Daoy (cell line): ENCODE data around the gene APLP2. TPM values are rescaled to one million over a fixed set of nuclear protein-coding genes. Genes with fewer than 3 reads are reported as not detected.
A peak's percentile ranks its signal among the peaks of the same experiment; 100 is the strongest.
"Not testable (repeated sequence)": the region's sequence is repeated elsewhere in the genome, so short reads cannot be mapped to it uniquely, and the experiment has no call there.

Source experiments
- DNase-seq: peaks from one replicate; pipeline ENCODE4 v3.0.0-alpha.2; 2015; ENCODE audit warnings: low read depth
- total RNA-seq: library from RNA; depleted of rRNA; stranded (reverse); fragments of >200 nt; shearing (Covaris generic); gene quantifications from 2 replicates; pipeline ENCODE4 v1.2.3, GENCODE V29; 2014

Gene APLP2
- total RNA-seq, 1 experiment from 2014 or later, result 103 TPM

DNA sequence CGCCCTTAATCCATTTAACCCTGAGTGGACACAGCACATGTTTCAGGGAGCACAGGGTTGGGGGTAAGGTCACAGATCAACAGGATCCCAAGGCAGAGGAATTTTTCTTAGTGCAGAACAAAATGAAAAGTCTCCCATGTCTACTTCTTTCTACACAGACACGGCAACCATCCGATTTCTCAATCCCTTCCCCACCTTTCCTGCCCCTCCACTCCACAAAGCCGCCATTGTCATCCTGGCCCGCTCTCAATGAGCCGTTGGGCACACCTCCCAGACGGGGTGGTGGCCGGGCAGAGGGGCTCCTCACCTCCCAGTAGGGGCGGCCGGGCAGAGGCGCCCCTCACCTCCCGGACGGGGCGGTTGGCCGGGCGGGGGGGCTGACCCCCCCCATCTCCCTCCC lies 20.8 kb downstream of the APLP2 start:
- DNase-seq, result not testable (repeated sequence)

DNA sequence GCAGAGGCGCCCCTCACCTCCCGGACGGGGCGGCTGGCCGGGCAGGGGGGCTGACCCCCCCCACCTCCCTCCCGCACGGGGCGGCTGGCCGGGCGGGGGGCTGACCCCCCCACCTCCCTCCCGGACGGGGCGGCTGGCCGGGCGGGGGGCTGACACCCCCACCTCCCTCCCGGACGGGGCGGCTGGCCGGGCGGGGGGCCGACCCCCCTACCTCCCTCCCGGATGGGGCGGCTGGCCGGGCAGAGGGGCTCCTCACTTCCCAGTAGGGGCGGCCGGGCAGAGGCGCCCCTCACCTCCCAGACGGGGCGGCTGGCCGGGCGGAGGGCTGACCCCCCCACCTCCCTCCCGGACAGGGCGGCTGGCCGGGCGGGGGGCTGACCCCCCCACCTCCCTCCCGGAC lies 21.5 kb downstream of the APLP2 start:
- DNase-seq, result not testable (repeated sequence)

DNA sequence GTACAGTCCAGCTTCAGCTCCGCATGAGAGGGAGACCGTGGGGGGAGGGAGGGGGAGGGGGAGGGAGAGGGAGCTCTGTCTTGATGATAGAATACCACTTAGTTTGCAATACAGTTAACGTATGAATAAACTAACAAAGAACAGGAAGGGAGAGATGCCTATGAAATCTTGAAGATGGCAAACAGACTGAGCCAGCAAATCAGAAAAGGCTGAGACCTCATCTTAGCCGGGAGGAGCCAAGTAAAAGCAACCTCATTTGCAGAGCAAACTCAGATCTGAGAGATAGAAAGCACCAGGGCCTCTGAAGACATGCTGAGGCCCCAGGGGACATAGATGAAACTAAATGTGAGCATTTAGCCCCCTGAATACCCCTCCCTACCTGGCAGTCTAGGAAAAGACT lies 23.0 kb downstream of the APLP2 start:
- DNase-seq, result no peak

DNA sequence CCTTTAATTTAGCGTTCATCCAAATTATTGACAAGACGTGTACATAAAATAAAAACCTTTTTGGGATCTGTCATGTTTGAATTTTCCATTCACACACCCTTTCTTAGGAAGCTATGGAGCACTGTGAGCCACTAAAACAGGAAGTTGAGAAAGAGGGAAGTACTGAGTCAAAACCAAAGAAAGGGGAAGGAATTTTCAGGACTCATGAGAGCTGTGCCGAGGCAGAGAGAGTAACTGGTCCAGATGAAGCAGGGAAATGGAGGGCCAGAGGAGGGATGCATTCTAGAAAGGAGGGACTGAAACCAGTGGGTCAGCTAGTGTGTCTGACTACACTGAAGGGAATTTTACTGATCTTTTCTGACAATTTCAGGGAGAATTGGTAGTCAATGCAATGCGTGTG lies 24.9 kb downstream of the APLP2 start:
- DNase-seq, result no peak

DNA sequence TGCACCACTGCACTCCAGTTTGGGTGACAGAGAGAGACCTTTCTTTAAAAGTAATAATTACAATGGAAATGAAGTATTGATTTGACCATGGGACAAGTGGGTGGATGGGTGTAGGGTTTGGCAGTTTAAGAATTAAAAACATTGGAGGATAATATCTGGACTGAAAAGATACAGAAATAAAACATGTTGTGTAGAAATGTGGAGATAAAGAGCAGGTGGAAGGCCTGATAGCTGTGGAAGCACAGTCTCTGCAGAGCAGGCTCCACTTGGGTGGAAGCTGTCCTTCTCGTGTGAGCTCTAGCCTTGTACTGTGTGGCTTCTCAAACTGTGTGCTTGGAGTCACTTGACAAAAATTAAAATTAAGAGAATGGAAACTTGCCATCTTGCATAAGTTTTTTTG lies 25.6 kb downstream of the APLP2 start:
- no peak for DNase-seq

DNA sequence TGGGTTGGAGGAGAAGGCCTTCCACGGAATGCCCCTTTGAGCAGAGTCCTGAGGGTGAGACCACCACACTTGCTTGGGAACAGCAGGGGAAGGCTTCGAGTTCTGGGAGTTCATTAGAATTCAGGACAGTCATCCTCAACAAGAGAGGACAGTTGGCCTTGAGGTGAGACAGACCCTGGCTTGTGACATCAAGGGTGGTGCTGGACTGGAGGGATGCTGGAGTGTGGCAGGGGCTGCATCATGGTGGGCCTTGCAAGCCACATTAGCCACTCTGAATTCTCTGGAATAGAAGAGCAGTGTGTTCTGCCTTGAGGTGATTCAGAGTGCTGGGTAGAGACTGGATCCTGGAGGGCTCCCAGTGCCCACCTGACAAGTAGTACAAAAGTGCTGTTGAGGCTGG lies 26.3 kb downstream of the APLP2 start:
- DNase-seq, result no peak

DNA sequence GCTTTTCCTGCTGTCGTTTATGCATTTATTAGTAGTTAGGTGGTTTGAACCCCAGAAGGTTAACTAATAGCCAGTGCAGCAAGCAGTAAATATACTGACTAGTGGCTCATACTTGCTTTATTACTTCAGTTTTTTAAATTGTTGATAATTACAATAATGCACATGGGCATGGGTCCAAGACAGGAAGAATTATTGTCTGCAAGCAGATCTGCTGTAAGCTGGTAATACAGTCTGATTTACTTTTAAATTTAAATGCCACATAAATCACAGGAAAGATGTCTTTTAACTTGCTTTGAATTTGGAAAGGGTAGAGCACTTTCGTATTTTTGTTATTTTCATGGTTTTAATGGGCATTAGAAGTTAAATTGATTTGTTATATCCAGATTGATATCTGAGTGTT lies 27.1 kb downstream of the APLP2 start:
- DNase-seq, result no peak

DNA sequence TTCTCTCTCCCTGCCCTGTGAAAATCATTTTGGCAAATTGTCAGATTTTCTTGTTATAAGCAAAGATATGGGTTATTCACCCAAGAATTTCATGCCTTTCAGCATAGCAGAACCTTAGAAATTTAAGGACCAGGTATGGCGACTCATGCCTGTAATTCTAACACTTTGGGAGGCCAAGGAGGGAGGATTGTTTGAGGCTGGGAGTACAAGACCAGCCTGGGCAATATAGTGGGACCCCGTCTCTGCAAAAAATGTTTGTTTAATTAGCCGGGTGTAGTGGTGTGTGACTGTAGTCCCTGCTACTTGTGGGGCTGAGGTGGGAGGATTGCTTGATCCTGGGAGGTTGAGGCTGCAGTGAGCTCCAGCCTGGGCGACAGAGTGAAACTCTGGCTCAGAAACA lies 27.6 kb downstream of the APLP2 start:
- DNase-seq, result no peak

DNA sequence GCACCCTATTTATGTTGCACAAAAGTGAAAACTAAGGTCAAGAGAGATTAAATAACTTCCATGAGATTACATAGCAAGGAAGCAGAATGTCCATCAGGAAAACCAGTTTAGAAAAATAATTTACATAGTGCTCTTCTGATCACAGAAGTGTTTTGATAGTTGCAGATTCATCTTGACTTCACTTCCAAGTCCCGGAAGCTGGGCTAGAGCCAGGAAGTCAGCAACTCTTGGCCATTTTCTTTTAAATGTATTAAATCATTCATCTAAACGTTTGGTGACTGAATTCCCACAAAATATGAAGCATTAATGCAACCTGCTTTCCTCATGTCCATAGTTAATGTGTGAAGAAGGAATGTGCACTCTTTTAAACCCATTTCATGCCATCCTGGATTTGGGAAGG lies 29.7 kb downstream of the APLP2 start:
- DNase-seq, result no peak

DNA sequence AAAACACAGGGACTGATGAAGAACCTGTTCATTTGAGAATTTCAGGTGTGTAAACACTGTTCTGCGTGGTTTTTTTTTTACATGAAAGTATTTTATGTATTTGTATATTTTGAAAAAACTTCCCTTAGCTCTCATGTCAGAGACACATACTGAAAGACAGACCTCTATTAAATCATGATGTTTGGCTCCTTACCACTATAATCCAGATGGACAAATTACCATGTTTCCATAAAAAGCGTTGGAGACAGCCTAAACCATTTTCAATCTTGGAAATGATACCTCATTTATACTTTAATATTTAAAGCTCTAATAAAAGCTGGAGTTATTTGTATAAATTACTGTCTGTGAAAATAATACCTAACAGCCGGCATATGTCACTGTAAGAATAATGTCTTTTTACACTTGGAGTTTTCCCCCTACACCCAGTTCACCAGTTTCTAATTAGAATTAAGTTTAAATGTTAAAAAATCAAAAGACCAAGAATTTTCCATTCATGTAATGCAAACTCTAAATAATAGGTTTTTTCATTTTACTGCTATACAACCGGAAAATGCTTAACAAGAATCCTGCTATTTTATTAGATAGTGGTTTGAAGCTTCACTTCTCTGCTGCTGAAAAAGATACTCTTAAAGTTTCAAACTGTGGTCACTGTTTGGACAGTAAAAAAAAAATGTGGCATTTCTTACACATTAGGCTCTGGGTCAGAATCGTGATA lies 30.8 kb downstream of the APLP2 start:
- DNase-seq, result no peak

DNA sequence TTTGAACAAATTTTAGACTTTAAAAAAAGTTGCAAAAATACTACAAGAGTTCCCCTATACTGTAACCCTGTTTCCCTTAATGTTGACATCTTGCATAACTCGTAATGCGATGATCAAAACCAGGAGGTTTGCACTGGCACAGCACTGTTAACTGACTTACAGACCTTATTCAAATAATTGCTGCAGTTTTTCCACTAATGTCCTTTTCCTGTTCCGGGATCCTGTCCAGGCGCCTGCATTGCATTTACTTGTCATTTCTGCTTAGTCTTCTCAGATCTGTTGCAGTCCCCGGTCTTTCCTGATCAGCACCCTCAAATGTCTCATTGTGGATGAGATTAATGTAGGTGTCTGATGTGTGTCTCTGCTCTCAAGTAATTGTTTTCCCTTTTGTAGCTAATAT lies 32.0 kb downstream of the APLP2 start:
- no peak for DNase-seq

DNA sequence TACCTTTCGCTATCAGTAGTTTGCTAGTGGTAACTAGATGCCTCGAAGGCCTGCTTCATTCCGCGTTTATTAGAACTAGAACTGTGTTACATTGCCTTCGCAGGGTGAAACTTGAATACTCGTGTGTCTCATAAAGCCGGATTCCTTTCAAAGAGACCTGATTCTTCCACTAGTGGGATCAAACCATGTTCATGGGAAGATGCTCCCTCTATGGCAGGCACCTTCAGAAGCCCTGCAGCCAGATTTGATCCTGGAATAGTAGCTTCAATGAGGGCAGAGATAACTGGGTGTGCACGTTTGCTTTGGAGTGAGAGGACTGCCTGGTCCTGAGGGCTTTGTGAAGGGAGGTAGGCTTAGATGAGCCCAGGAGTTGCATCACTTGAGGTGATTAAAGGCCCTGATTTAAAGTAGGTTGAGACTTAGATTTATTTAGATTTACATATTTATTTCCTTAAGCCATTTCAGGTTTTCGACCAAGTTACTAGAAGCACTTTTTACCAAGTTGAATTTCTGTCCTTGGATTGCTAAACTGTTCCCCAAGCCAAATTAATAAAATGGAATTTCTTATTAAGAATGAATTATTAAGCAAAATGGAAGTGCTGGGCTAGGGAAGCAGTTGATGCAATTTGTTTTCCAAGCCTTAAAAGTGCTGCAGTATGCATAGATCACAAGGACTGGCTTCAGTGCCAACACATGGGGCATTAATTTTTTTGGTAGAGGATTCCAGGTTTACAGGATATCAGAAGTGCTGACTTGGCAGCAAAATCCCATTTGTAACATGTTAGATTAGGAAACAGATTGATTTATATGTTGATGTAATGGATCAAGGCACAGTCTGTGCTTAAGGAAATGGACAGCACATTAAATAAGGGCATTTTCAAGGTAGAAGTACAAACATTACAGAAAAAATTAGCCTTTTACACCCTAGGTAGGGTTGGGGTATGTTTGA lies 32.9 kb downstream of the APLP2 start:
- no peak for DNase-seq

DNA sequence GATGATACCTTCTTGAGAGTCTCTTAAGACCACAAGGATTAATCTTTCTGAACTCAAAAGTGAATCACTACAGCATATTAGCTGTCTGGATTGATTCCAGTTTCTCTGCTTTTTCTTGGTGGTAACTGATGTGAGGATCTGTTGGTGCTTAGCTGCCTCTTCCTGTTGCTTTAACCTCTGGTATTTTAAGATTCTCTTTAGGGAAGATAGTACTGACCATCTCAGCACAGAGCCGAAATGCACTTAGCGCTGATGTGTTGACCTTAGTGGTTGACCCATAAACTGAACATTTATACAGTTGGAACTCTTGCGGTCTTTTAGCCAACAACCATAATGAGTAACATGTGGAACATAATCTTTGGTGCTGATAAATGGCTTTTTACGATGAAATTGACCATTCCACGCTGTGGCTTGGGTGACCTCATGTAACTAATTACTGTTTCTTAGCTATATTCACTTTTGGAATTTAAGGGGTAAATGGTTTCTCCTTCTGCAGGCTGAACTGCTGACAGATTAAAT lies 33.7 kb downstream of the APLP2 start:
- DNase-seq, result peak; percentile 74

DNA sequence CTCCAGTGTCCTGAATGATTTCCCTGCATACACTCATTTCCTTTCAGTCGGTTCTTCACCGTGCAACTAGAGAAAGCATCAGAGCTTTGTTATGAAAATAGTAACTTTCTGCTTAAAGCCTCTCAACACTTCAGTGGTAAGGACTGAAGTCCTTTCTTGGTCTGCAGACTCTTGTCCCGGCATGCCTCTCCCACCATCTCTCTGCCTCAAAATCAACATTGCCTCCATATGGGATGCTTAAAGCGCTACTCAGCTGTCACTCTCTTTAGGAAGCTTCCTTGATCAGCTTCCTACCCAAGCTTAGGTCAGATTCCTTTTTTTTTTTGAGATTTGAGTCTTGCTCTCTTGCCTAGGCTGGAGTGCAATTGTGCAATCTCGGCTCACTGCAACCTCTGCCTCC lies 36.7 kb downstream of the APLP2 start:
- DNase-seq, result no peak

DNA sequence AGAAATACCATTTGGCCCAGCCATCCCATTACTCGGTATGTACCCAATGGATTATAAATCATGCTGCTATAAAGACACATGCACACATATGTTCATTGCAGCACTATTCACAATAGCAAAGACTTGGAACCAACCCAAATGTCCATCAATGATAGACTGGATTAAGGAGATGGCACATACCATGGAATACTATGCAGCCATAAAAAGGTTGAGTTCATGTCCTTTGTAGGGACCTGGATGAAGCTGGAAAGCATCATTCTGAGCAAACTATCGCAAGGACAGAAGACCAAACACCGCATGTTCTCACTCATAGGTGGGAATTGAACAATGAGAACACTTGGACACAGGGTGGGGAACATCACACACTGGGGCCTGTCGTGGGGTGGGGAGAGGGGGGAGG lies 39.0 kb downstream of the APLP2 start:
- DNase-seq, result not testable (repeated sequence)

DNA sequence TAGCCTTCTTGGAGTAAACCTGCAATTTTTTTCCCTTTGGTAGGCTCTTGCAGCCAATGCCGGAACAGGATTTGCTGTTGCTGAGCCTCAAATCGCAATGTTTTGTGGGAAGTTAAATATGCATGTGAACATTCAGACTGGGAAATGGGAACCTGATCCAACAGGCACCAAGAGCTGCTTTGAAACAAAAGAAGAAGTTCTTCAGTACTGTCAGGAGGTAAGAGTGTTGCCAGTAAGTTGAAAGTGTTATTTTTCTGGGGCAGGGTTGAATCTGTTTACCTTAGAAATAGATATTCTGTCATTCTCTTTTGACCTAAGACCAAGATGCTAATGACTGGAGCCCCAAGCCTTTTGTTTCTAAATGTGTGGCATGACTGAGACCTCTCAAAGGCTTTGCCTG lies 39.7 kb downstream of the APLP2 start:
- DNase-seq, result no peak

DNA sequence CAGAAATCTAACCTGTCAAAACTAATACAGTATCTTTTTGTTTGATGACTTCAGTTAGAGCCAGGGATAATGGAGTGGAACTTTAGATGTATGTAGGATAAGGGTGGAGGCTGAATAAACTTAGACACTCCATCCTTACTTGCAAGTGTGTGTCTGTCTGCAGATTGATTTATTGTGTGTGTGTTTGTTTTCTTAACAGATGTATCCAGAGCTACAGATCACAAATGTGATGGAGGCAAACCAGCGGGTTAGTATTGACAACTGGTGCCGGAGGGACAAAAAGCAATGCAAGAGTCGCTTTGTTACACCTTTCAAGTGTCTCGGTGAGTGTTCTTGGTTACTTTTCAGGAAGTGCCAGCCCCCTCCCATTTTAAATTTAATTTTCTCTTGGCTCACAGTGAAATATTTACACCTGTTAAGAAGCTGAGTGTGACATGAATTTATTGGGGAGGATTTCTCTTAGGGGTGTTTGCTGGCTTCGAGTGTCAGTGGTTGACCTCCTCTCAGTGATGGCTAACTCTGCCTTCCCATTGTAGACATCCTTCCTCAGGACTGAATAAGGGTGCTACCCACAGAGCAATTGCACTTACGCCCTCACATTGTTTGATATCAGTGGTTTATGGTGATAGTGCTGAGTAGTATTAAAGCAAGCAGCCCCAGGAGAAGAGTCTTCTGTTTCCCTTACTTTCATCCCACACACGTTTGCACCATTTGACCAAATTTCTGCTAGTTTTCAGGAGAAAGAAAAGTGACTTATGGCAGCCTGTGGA lies 40.8 kb downstream of the APLP2 start:
- DNase-seq, result no peak

DNA sequence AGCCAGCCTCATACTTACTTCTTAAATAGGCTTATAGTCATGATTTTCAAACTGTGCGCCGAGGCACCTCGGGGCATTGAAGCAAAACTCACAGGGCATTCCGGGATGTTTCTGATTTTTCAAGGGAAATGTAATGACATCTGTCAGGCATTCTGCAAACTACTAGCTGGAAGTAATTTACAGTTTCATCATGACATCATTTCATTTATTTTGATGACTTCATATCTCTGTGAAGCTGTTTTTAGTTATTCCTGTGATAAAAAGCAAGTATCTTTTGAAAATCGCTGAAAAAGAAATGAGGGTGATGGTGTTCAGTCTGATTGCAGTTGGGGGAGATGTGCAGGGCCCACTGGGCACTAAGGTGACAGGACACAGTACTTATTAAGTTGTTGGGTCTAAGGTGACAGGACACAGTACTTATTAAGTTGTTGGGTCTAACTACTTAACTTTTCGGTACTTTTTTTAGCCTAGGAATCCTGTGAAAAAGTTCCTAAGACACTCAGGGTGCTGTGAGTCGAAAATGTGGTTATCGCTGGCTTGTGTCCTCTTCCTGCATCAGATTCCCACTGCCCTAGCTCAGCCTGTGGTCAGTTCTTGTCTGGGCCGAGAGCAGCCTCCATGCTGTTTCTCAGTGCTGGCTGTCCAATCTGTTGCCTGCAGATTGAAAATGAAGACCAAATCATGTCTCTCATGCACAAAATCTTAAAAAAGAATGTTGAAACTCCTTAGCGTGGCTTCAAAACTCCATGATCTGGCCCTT lies 42.6 kb downstream of the APLP2 start:
- DNase-seq, result no peak

DNA sequence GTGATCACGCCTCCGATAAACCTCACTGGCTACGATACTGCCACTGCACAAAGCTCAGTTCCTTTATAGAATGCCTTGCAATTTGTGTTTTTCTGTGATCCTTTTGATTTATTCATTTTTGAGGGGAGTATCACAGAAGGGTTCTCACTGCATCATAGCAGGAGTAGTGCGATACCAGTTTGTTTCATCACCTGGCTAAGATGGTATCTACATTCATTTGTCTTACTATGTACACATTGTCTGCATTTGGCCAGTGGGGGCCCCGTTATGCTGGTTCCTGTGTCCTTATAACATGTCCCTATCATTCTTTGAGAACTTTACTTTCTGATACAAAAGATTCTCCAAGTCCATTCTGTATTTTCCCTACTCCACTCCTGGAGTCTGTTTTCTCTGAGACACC lies 44.6 kb downstream of the APLP2 start:
- no peak for DNase-seq

DNA sequence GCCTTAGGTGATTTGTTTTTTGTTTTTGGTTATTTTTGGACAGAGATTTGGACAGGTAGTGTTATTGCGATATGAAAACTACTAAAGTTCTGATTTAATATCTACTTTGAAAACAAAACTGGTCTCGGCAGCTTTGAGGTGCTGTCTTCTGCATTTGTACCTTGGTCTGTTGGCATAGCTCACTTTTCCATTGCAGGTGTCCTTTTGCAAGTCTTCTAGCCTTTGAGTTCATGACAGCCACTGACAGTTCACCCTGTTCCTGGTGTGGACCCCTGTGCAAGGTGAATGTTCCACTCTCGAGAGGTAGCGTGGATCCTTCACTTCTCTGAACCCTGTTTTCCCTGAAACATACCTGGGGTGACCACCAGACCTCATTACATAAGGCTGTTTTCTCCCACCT lies 45.0 kb downstream of the APLP2 start:
- DNase-seq, result no peak

DNA sequence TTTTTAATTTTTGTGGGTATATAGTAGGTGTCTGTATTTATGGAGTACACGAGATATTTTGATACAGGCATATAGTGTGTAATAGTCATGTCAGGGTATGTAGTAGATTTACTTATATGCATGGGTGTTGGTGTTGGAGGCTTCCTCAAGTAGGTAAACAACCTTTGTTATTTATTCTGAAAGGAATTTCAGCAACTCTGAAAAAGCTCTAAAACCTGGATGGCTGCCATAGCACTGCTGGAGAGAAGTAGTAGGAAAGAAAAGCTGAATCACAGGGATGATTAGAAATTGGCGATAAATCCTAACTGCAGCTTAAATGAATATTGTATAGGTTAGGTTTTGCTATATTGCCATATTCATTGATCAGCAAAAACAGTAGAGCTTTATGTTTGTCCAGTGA lies 45.5 kb downstream of the APLP2 start:
- DNase-seq, result no peak
